HG03064 (cell line): Measurements from ENCODE around the gene NFATC1.
A peak's percentile ranks its signal among the peaks of the same experiment; 100 is the strongest.

ENCODE experiments used
- ATAC-seq: cut with Tn5 transposase; IDR thresholded peaks from one replicate; pipeline ENCODE4 v1.9.1; 2021; ENCODE audit warnings: low read depth; ENCODE audit not compliant: unreplicated experiment

NFATC1 gene

GRCh38 chr18:79387214-79387613 lies 8.5 kb upstream of the NFATC1 start:
- ATAC-seq, result no peak

- ATAC-seq, result no peak
Observed at GRCh38 chr18:79387615-79388014, 8.1 kb upstream of the NFATC1 start.

- ATAC-seq, result no peak
Observed at GRCh38 chr18:79388043-79388442, 7.7 kb upstream of the NFATC1 start.

- ATAC-seq, result no peak
Observed at GRCh38 chr18:79389689-79390088, 6.0 kb upstream of the NFATC1 start.

GRCh38 chr18:79392226-79392625 lies 3.5 kb upstream of the NFATC1 start:
- no peak for ATAC-seq

GRCh38 chr18:79393181-79393634 lies 2.5 kb upstream of the NFATC1 start:
- ATAC-seq, result no peak

GRCh38 chr18:79393635-79394533 lies 1.8 kb upstream of the NFATC1 start:
- no peak for ATAC-seq

GRCh38 chr18:79394534-79395307 lies 1.0 kb upstream of the NFATC1 start:
- ATAC-seq, result no peak

- no peak for ATAC-seq
Observed at GRCh38 chr18:79395308-79395640, 456 bp upstream of the NFATC1 start.

GRCh38 chr18:79396431-79397246 lies 909 bp downstream of the NFATC1 start:
- ATAC-seq, result no peak

GRCh38 chr18:79397247-79397829 lies 1.6 kb downstream of the NFATC1 start:
- no peak for ATAC-seq

GRCh38 chr18:79397830-79398761 lies 2.4 kb downstream of the NFATC1 start:
- ATAC-seq, result no peak

GRCh38 chr18:79399275-79400081 lies 3.7 kb downstream of the NFATC1 start:
- ATAC-seq, result peak; percentile 9

GRCh38 chr18:79400091-79400590 lies 4.4 kb downstream of the NFATC1 start:
- ATAC-seq, result peak; percentile 34

- peak; percentile 8 for ATAC-seq
Observed at GRCh38 chr18:79400591-79401381, 5.1 kb downstream of the NFATC1 start.

GRCh38 chr18:79401494-79402208 lies 5.9 kb downstream of the NFATC1 start:
- no peak for ATAC-seq

- ATAC-seq, result no peak
Observed at GRCh38 chr18:79402209-79402576, 6.5 kb downstream of the NFATC1 start.
